Ureter (tissue), 1 donor: ENCODE results near the gene FOXS1. TPM values are rescaled to one million over a fixed set of nuclear protein-coding genes. Genes with fewer than 3 reads are reported as not detected.

Experiments used
- DNase-seq: peaks from one replicate; pipeline ENCODE4 v3.0.0-alpha.2; 2020; ENCODE audit warnings: low spot score
- total RNA-seq: library from RNA; stranded (reverse); gene quantifications from one replicate; pipeline ENCODE4 v1.2.4, GENCODE V29; 2023
- donor health status: DM: yes; HTN: yes; CAD: no.

Gene FOXS1
- not detected for total RNA-seq

- peak; percentile 64 for DNase-seq
Observed at GRCh38 chr20:31845300-31845863, at the start of gene FOXS1. Gene FOXS1 (minus strand): TSS chr20:31845604. CDS start chr20:31845542, 62 bp downstream.

- DNase-seq: no peak
Observed at GRCh38 chr20:31890646-31891045, 45.2 kb upstream of the FOXS1 start.

GRCh38 chr20:31883829-31884228 is 38.4 kb upstream of the FOXS1 start:
- DNase-seq: no peak

GRCh38 chr20:31881945-31882344 is 36.5 kb upstream of the FOXS1 start:
- no peak for DNase-seq

- DNase-seq: peak; percentile 93
Observed at GRCh38 chr20:31879143-31879987, 34.0 kb upstream of the FOXS1 start.

GRCh38 chr20:31877684-31878083 is 32.3 kb upstream of the FOXS1 start:
- no peak for DNase-seq

- DNase-seq: no peak
Observed at GRCh38 chr20:31875671-31876070, 30.3 kb upstream of the FOXS1 start.

- DNase-seq: no peak
Observed at GRCh38 chr20:31872406-31872805, 27.0 kb upstream of the FOXS1 start.

- no peak for DNase-seq
Observed at GRCh38 chr20:31871618-31871954, 26.2 kb upstream of the FOXS1 start.

GRCh38 chr20:31870726-31871617 is 25.6 kb upstream of the FOXS1 start:
- no peak for DNase-seq

- peak; percentile 62 for DNase-seq
Observed at GRCh38 chr20:31869942-31870725, 24.7 kb upstream of the FOXS1 start, which contains the start of the genes DUSP15 and TTLL9. Gene DUSP15 (minus strand): TSS chr20:31870527. CDS start chr20:31870337, 190 bp downstream. Gene TTLL9 (plus strand): TSS chr20:31870634. CDS start chr20:31871127, 493 bp downstream.

GRCh38 chr20:31869673-31869941 is 24.2 kb upstream of the FOXS1 start:
- no peak for DNase-seq

- no peak for DNase-seq
Observed at GRCh38 chr20:31868853-31869672, 23.7 kb upstream of the FOXS1 start.

GRCh38 chr20:31866221-31866620 is 20.8 kb upstream of the FOXS1 start:
- DNase-seq: no peak

GRCh38 chr20:31864521-31865400 is 19.4 kb upstream of the FOXS1 start:
- no peak for DNase-seq

GRCh38 chr20:31863296-31864085 is 18.1 kb upstream of the FOXS1 start:
- DNase-seq: no peak

- DNase-seq: no peak
Observed at GRCh38 chr20:31862506-31862905, 17.1 kb upstream of the FOXS1 start.

- DNase-seq: no peak
Observed at GRCh38 chr20:31862157-31862470, 16.7 kb upstream of the FOXS1 start.
